Sigmoid colon (tissue), 4 donors: ENCODE results near the gene EML4.

ENCODE experiments used
- POLR2A ChIP-seq, 2 donors: fragments of 450-650 bp; IDR thresholded peaks; one replicate each; pipeline ENCODE4 v1.6.1; 2016; ENCODE audit warnings: antibody characterized with exemption in 2 of 2, mild to moderate bottlenecking in 2 of 2, moderate library complexity in 2 of 2
- POLR2AphosphoS5 ChIP-seq, 4 donors: sonication (generic); formaldehyde crosslinking; IDR thresholded peaks; one replicate each; pipeline ENCODE4 v1.6.1; 2017; ENCODE audit warnings: antibody characterized with exemption in 4 of 4
- TF ChIP-seq, protein P1 (sequence below), 4 experiments: fragments of 450-650 bp in 3 of 4; fragments of 200-600 bp in 1 of 4; IDR thresholded peaks; one replicate each; pipeline ENCODE4 v1.5.1; 2016 to 2019; ENCODE audit warnings: antibody characterized with exemption in 4 of 4, mild to moderate bottlenecking in 3 of 4, moderate library complexity in 2 of 4

- TF ChIP-seq, protein P1, sequence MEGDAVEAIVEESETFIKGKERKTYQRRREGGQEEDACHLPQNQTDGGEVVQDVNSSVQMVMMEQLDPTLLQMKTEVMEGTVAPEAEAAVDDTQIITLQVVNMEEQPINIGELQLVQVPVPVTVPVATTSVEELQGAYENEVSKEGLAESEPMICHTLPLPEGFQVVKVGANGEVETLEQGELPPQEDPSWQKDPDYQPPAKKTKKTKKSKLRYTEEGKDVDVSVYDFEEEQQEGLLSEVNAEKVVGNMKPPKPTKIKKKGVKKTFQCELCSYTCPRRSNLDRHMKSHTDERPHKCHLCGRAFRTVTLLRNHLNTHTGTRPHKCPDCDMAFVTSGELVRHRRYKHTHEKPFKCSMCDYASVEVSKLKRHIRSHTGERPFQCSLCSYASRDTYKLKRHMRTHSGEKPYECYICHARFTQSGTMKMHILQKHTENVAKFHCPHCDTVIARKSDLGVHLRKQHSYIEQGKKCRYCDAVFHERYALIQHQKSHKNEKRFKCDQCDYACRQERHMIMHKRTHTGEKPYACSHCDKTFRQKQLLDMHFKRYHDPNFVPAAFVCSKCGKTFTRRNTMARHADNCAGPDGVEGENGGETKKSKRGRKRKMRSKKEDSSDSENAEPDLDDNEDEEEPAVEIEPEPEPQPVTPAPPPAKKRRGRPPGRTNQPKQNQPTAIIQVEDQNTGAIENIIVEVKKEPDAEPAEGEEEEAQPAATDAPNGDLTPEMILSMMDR (IDR thresholded peaks at IDR 0.05) = no peak
- no peak for TF ChIP-seq POLR2A (IDR thresholded peaks at IDR 0.05)
- TF ChIP-seq POLR2AphosphoS5 (IDR thresholded peaks at IDR 0.05) = no peak
Observed at GRCh38 chr2:42172566-42172965, 3.4 kb downstream of the EML4 start.
